NCI-H1436 (cell line): ENCODE measurements around the gene PGP.

Experiments
- DNase-seq: peaks from one replicate; lab custom pipeline; 2025; lab: John Stamatoyannopoulos, UW

PGP gene

GRCh38 chr16:2199095-2199494 is 15.5 kb downstream of the PGP start:
- no peak for DNase-seq

DNA sequence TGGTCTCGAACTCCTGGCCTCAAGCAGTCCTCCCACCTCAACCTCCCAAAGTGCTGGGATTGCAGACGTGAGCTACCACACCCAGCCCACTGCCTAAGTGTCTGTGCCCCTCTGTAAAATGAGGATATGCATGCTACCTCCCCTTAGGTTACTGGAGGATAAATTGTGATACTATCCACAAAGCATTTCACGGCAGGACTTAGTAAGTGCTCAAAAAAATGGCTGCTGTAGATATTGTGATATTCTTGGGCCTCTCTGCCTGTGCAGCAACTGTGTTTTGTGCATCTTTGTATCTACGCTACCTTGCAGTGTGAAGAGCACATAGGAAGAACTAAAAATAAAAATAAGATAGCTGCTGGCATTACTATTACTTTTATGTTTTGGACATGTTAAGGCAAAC is 16.4 kb downstream of the PGP start:
- DNase-seq: no peak

GRCh38 chr16:2197765-2198164 is 16.9 kb downstream of the PGP start:
- no peak for DNase-seq

DNA sequence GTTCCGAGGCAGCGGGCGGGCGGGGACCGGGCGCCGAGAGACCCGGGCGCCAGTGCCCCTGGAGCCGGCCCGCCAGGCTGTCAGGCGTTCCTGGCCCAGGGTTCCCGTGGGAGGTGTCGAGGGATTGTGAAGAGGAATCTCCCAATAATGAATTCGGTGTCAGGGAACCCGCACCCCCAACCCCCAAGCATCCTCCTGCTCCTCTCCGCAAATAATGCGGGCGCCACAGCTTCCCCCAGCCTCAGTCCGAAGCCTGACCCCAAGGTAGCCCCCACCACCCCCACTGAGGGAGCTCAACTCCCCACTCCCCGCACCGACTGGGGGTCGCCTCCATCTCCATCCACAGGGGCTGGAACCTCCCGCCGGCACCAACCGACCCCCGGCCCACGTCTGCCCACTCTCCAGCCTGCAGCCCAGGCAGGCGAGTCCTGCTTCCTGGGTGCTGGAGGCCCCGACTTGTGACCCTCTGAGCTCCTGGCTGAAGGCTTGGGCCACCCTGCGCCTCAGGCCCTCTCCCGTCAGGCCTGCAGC is 17.6 kb downstream of the PGP start:
- DNase-seq: no peak

GRCh38 chr16:2196162-2196980 is 18.3 kb downstream of the PGP start, which contains the start of gene CASKIN1:
TSS of gene CASKIN1 (minus strand) at chr16:2196605. CDS start at chr16:2196432, 173 bp downstream.
- DNase-seq: peak; percentile 17

DNA sequence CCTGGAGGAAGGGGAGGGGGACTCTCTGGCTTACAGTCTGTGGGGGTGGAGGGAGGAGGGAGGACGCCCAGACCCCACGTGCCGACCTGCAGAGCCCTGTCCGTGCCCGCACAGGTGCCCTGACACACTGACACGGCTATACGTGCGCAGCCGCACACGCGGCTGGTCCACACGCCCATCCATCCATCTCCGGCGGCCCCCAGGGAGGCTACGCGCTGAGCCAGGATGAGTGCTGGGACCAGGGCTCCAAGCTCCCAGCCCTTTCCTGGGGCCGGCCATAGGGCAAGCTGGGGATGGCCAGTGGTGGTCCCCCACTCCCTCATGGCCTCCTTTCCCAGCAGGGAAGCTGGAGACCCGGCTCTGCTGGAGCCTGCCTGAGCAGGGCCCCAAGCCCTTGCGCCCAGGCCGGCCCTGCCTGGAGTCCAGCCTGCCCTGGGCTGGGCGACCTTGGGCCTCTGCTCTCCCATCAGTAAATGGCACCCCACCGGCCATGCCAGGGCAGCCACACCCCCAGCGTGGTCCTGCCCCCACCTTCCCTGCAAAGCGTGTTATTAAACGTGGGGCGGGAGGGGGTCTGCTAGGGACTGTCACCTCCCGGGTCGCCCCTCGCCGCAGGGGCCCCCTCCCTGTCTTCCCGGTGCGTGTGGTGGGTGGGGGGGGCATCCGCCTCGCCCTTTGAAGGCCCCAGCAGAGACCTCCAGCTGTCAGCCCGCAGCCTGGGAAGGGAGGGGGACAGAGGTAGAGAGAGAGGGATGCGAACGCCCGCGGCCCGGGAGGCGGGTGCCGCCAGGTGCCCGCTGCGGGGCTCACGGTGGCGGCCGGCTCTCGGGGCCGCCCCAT is 19.1 kb downstream of the PGP start:
- DNase-seq: no peak

DNA sequence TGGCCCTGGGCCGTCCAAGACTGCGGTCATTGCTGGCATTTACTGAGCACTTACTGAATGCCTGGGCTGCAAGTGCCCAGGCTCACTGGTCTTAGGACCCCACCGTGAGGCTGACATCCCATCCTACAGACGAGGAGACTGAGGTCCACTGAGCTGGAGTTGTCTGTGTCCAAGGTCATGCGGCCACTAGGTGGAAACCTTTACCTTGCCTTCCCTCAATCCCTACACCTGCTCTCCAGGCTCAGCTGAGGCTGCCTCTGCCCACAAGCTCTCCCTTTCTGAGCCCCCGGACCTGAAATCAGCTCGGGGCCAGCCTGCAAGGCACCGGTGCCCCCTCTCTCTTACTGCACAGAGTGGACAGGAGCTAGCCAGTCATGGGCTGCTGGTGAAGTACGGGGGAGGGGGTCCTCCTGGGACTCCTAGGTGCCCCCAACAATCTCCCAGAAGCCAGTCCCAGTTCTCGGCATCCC is 19.8 kb downstream of the PGP start:
- peak; percentile 71 for DNase-seq

GRCh38 chr16:2194166-2194834 is 20.3 kb downstream of the PGP start:
- peak; percentile 19 for DNase-seq

- no peak for DNase-seq
Measured at GRCh38 chr16:2191446-2191706, 23.3 kb downstream of the PGP start.

- peak; percentile 31 for DNase-seq
Measured at GRCh38 chr16:2190659-2191445, 23.8 kb downstream of the PGP start.

DNA sequence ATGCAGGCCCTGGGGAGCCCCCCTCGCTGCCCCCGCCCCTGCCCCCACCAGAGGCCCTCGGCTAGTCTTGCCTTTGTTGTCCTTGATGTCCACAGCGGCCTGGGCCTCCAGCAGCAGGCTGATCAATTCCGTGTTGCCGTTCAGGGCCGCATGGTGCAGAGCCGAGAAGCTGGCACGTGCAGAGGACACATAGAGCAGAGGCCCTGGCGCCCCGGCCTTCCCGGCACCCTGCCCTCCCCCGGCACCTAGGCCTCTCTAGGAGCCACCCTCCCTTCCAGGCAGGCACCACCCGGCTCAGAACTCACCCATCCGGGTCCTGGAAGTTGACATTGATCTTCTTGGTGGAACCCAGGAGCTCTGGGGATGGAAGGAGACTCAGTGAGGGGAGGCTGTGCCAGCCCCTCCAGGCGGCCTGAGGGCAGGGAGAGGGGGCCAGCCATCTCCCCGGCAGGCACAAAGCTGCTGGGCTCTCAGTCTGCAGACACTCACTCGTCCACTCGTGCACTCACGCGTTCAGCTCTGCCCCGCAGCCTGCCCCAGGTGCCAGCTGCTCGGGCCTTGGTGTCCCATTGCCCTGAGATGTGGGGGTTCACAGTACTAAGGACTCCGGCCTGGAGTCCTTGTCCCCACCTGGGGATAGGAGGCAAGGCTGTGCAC is 24.5 kb downstream of the PGP start:
- DNase-seq: no peak

- no peak for DNase-seq
Measured at GRCh38 chr16:2189252-2189893, 25.3 kb downstream of the PGP start.

GRCh38 chr16:2188395-2188794 is 26.2 kb downstream of the PGP start:
- no peak for DNase-seq

DNA sequence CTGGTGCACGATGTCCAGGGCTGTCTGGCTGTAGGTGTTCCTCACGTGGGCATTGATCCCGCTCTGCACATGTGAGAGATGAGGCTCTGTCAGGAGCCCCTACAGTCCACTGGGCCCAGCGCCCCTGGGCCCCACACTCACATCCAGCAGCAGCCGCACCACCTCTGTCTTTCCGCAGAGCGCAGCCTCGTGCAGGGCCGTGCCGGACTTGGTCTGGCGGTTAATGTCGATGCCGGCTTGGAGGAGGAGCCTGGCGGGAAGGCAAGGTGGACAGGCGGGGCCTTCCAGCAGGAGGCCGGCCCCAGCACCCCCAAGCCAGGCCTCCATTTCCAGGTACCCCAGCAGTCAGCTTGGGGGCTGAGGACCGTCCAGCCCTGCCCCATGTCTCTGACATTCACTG is 27.4 kb downstream of the PGP start:
- no peak for DNase-seq

- DNase-seq: no peak
Measured at GRCh38 chr16:2186505-2186904, 28.1 kb downstream of the PGP start.

DNA sequence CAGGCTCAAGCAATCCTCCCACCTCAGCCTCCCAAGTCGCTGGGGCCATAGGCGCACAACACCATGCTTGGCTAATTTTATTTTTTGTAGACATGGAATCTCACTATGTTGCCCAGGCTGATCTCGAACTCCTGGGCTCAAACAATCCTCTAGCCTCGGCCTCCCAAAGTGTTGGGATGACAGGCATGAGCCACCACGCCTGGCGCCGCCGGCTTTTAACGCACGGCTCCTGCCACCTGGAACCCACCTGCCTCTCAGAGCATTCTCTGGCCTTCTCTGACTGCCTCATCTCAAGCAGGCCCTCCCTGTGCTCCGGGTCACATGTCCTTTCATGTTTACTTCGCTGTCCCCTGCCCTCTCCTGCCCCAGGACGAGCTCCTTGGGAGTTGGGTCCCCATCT is 28.6 kb downstream of the PGP start:
- no peak for DNase-seq

- no peak for DNase-seq
Measured at GRCh38 chr16:2184962-2185361, 29.7 kb downstream of the PGP start.

DNA sequence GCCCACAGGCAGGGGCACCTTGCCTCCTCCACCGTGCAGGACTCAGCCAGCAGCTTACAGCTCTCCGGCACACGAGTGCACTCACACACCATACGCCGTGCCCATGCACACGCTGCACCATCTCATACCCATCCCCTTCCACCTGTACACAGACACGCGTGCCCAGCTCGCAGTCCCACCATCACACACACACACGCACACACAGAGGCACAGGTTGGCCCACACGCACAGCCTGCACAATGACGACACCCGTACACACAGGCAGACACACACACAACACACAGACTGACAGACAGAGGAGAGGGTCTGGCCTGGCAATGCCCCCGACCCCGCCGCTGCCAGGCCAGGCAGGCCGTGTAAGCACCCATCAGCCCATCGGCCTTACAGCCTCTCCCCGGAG is 30.3 kb downstream of the PGP start:
- DNase-seq: no peak

DNA sequence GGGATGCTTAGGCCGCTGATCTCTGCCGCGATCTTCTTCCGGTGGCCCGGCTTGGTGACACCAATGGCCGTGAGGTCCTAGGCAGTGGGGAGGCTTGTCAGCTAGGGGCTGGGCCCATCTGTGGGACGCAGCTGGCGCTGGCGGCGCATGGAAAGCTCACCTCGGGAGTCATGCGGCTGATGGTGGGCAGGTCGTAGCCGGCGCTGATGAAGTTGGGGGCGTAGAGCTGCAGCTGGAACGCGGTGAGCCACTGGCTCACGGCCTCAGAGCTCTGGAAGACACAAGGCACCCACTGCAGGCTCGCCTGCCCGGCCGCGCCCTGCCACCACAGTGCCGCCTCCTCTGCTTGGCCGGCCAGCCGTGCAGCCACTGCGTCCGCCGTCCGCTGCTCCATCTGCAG is 31.0 kb downstream of the PGP start:
- no peak for DNase-seq

DNA sequence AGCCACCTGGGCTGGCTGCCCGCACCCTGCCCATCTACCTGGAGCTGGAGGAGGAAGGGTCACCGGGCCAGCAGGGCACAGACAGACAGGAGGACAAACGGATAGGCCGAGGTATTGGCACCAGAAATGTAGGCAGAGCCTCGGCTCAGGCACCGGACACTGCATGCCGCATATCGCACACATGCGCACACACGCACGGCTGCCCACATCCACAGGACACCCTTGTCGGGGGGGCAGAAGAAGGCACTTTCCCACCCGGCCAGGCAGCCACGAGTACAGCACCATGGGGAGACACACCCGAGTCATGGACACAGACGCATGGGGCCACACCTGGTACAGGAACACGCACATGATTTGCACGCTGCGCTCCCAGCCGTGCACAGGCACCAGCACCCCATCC is 32.7 kb downstream of the PGP start:
- no peak for DNase-seq
